H7 (cell line): ENCODE measurements around the gene CDH26. TPM values are rescaled to one million over a fixed set of nuclear protein-coding genes. Genes with fewer than 3 reads are reported as not detected.

Experiments
- DNase-seq: peaks from one replicate; pipeline ENCODE4 v3.0.0; 2012
- H3K27me3 ChIP-seq: 2 replicates; pipeline ENCODE4 v1.6.0; 2011; ENCODE audit warnings: mild to moderate bottlenecking, low read length; ENCODE audit not compliant: control insufficient read depth, insufficient read depth
- H3K36me3 ChIP-seq: replicated peaks from 2 replicates; pipeline ENCODE4 v1.5.1; 2011; ENCODE audit warnings: low read length; ENCODE audit not compliant: control insufficient read depth, insufficient read depth
- H3K4me3 ChIP-seq: 2 replicates; pipeline ENCODE4 v1.5.1; 2011; ENCODE audit warnings: low read depth, mild to moderate bottlenecking, control low read depth, low read length, moderate library complexity; ENCODE audit not compliant: insufficient read depth
- total RNA-seq: library from RNA; depleted of rRNA; stranded (reverse); fragments of >200 nt; shearing (Covaris generic); gene quantifications from 2 replicates; pipeline ENCODE4 v1.2.3, GENCODE V29; 2014; rRNA removed

The CDH26 gene
- total RNA-seq, 1 experiment from 2014 or later = 3.1 TPM

DNA sequence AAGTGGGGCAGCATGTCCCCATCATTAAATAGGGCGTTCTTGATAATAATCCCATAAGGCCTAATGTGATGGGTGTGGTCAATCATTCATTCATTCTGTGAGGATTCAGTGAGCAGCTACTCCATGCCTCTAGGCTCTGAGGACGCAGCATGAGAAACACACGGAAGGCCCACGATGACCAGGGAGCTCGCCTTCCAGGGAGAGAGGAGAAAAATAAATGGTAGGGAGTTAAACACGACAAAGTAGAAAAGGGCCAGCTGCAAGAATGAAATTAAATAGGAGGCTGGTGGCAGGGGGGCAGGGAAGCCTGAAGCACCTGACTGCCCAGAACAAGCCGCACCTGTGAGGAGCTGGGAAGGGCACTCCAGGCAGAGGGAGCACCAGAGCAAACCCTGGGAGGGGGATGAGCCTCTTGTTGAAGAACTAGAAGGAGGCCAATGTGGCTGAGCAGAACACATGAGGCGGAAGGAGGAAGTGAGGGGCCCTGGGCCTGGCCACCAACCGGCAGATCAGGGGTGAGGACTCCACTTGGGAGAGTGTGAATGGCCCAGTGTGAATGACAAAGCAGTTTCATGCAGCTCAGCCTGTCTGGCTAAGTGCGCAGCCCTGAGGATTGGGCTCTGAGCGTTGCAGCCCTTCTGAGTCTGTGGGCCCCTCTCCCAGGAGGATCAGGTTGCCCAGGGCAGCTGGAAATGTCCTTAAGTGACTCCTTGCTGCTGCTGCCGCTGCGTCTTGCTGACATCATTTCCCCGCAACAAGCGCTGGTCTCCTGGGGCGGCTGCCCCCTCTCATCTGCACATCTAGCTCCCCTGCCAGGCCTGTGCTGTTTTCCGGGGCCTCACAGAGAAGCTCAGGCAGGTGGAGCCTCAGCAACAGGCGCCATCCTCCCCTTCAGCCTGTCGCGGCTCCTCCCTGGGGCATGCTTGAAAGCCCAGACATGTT is 99.9 kb downstream of the CDH26 start:
- Histone ChIP-seq H3K27me3 (no peaks in the 10 kb centered on the region), H3K36me3 (no peaks in the 10 kb centered on the region), H3K4me3 (no peak overlapping the region)
- peak; percentile 63 for DNase-seq

GRCh38 chr20:60058879-60059278 is 100.7 kb downstream of the CDH26 start:
- Histone ChIP-seq H3K4me3 (no peak overlapping the region), H3K27me3 (no peaks in the 10 kb centered on the region), H3K36me3 (no peaks in the 10 kb centered on the region)
- DNase-seq = no peak

- H3K4me3 ChIP-seq = no peak overlapping the region
- no peaks in the 10 kb centered on the region for H3K36me3 ChIP-seq
- no peak for DNase-seq
- H3K27me3 ChIP-seq = peaks cover 1% of the 10 kb centered on the region; the same call in 1 of the 2 replicates
Observed at GRCh38 chr20:60060006-60060557, 101.9 kb downstream of the CDH26 start.

GRCh38 chr20:60060593-60060992 is 102.4 kb downstream of the CDH26 start:
- peaks cover 1% of the 10 kb centered on the region; the same call in 1 of the 2 replicates for H3K27me3 ChIP-seq
- DNase-seq = no peak
- no peaks in the 10 kb centered on the region for H3K36me3 ChIP-seq
- H3K4me3 ChIP-seq = no peak overlapping the region

GRCh38 chr20:60062431-60063047 is 104.3 kb downstream of the CDH26 start:
- Histone ChIP-seq H3K4me3 (no peak overlapping the region), H3K27me3 (peaks cover 1% of the 10 kb centered on the region; the same call in 1 of the 2 replicates), H3K36me3 (no peaks in the 10 kb centered on the region)
- no peak for DNase-seq

GRCh38 chr20:60063048-60063451 is 104.8 kb downstream of the CDH26 start:
- Histone ChIP-seq H3K27me3 (peaks cover 1% of the 10 kb centered on the region; the same call in 1 of the 2 replicates), H3K4me3 (no peak overlapping the region), H3K36me3 (no peaks in the 10 kb centered on the region)
- no peak for DNase-seq

GRCh38 chr20:60063739-60064380 is 105.6 kb downstream of the CDH26 start:
- Histone ChIP-seq H3K27me3 (peaks cover 1% of the 10 kb centered on the region; the same call in 1 of the 2 replicates), H3K36me3 (no peaks in the 10 kb centered on the region), H3K4me3 (no peak overlapping the region)
- no peak for DNase-seq

Other genes with a start within 250 kb of the CDH26 start
- 0.04 TPM in 1 of 2 replicates, not detected in the other for gene SYCP2, start 24.8 kb upstream of the CDH26 start, total RNA-seq
- gene PPP1R3D, start 18.1 kb upstream of the CDH26 start, total RNA-seq = 3.4 and 3.9 TPM in 2 replicates
- gene FAM217B, start 18.0 kb upstream of the CDH26 start, total RNA-seq = 4.9 and 5.3 TPM in 2 replicates